HepG2 (cell line): ENCODE results near the gene OPN1LW. TPM values are rescaled to one million over a fixed set of nuclear protein-coding genes. Genes with fewer than 3 reads are reported as not detected.

Source experiments
- ATAC-seq: fragments of 200-7000 bp; cut with Tn5 transposase; 3 replicates; pipeline ENCODE4 v1.9.1; 2020; ENCODE audit warnings: mild to moderate bottlenecking, moderate library complexity
- BruUV-seq: library from RNA; stranded (reverse); fragments of 400-500 nt; replicated peaks from 2 replicates; lab custom pipeline; 2021; lab: Mats Ljungman, UMichigan
- CTCF ChIA-PET: fragments of 300-600 bp; formaldehyde crosslinking; extraction: SDS; loops from one replicate; lab custom pipeline; 2021; ENCODE audit warnings: low total read pairs, inconsistent platforms, low intra/inter-chr PET ratio; lab: Yijun Ruan, JAX
- POLR2A ChIA-PET: fragments of 350-600 bp; sonication (Branson Sonifier 250); formaldehyde crosslinking; loops from one replicate; lab custom pipeline; 2020; ENCODE audit warnings: antibody characterized with exemption, inconsistent platforms; lab: Yijun Ruan, JAX
- DNase-seq: peaks from one replicate; pipeline ENCODE4 v3.0.0-alpha.2; 2015; ENCODE audit warnings: low spot score
- FAIRE-seq: peaks from 3 replicates; lab custom pipeline; 2011; peaks lifted over from hg19 to GRCh38; lab: Jason Lieb, UNC
- H2AFZ ChIP-seq: one replicate; pipeline ENCODE4 v1.6.1; 2011; ENCODE audit warnings: low read length, inconsistent platforms
- H3K27ac ChIP-seq: fragments of 300-600 bp; 3 replicates; pipeline ENCODE4 v1.8.0; 2011; ENCODE audit warnings: mixed run types, mild to moderate bottlenecking, mixed read lengths, low read length, inconsistent platforms; ENCODE audit not compliant: insufficient read depth; ENCODE audit errors: extremely low read length
- H3K27me3 ChIP-seq, 2 experiments: fragments of 200-600 bp in 1 of 2; 2 replicates in 1 of 2; 3 replicates in 1 of 2; pipeline versions ENCODE4 v1.6.0 to v1.8.0; 2011; ENCODE audit warnings: low read length in 2 of 2, mild to moderate bottlenecking in 2 of 2, moderate library complexity in 2 of 2, inconsistent platforms in 1 of 2; ENCODE audit not compliant: insufficient read depth in 2 of 2, control insufficient read depth in 1 of 2
- H3K36me3 ChIP-seq, 2 experiments: fragments of 200-600 bp in 1 of 2; replicated peaks in 1 of 2; 2 replicates in 1 of 2; 3 replicates in 1 of 2; pipeline versions ENCODE4 v1.5.1 to v1.8.0; 2011; ENCODE audit warnings: low read length in 2 of 2, inconsistent platforms in 1 of 2; ENCODE audit not compliant: insufficient read depth in 2 of 2, control insufficient read depth in 1 of 2
- H3K4me1 ChIP-seq: 2 replicates; pipeline ENCODE4 v1.5.1; 2012; ENCODE audit warnings: low read length, inconsistent platforms; ENCODE audit not compliant: insufficient read depth
- H3K4me2 ChIP-seq: 2 replicates; pipeline ENCODE4 v1.6.0; 2011; ENCODE audit warnings: low read depth, low read length, inconsistent platforms
- H3K4me3 ChIP-seq, 3 experiments: fragments of 200-600 bp in 1 of 3; sonication (generic), shearing (Covaris generic) in 1 of 3; replicated peaks in 1 of 3; 2 replicates each; pipeline ENCODE4 v1.5.1; 2011 to 2016; ENCODE audit warnings: low read length in 3 of 3, inconsistent platforms in 2 of 3, low read depth in 2 of 3, mild to moderate bottlenecking in 2 of 3, control low read depth in 1 of 3, mixed read lengths in 1 of 3; ENCODE audit not compliant: insufficient read depth in 1 of 3
- H3K79me2 ChIP-seq: one replicate; pipeline ENCODE4 v1.6.1; 2011; ENCODE audit warnings: low read length, inconsistent platforms; ENCODE audit not compliant: insufficient read depth
- H3K9ac ChIP-seq: 2 replicates; pipeline ENCODE4 v1.6.0; 2011; ENCODE audit warnings: mild to moderate bottlenecking, low read depth, low read length, inconsistent platforms; ENCODE audit not compliant: insufficient read depth
- H3K9me3 ChIP-seq: 2 replicates; pipeline ENCODE4 v1.5.1; 2012; ENCODE audit warnings: mild to moderate bottlenecking, low read length
- H4K20me1 ChIP-seq: 2 replicates; pipeline ENCODE4 v1.6.0; 2011; ENCODE audit warnings: inconsistent platforms, mild to moderate bottlenecking, low read length, moderate library complexity; ENCODE audit not compliant: insufficient read depth
- ATF7 ChIP-seq, 2 experiments: fragments of 450-650 bp in 1 of 2; sonication (generic) in 1 of 2; formaldehyde crosslinking in 1 of 2; IDR thresholded peaks; 2 replicates each; pipeline versions ENCODE4 v1.4.0 to v1.6.1; 2016 to 2020; ENCODE audit warnings: antibody characterized with exemption in 1 of 2, mild to moderate bottlenecking in 1 of 2, missing genetic modification reagents in 1 of 2
- EP300 ChIP-seq, 3 experiments: sonication (generic) in 1 of 3; formaldehyde crosslinking in 1 of 3; IDR thresholded peaks; 2 replicates each; pipeline versions ENCODE4 v1.5.1 to v1.6.1; 2011 to 2020; ENCODE audit warnings: low read depth in 2 of 3, low read length in 2 of 3, borderline replicate concordance in 1 of 3, improper control_type of control experiment in 1 of 3, mild to moderate bottlenecking in 1 of 3, missing genetic modification reagents in 1 of 3, moderate library complexity in 1 of 3
- JUN ChIP-seq: sonication (generic); formaldehyde crosslinking; IDR thresholded peaks from 2 replicates; pipeline ENCODE4 v1.4.0; 2020; ENCODE audit warnings: mild to moderate bottlenecking, missing genetic modification reagents
- KAT7 ChIP-seq: IDR thresholded peaks from 2 replicates; pipeline ENCODE4 v1.6.1; 2018; ENCODE audit warnings: borderline replicate concordance, missing compliant biosample characterization
- KMT2B ChIP-seq: IDR thresholded peaks from 2 replicates; pipeline ENCODE4 v1.6.1; 2016; ENCODE audit warnings: missing genetic modification reagents, missing compliant biosample characterization
- MIER2 ChIP-seq: IDR thresholded peaks from 2 replicates; pipeline ENCODE4 v1.6.1; 2016; ENCODE audit warnings: missing biosample characterization, missing genetic modification reagents
- PLRG1 ChIP-seq: fragments of 450-650 bp; conservative IDR thresholded peaks from 2 replicates; pipeline ENCODE4 v1.6.1; 2016
- SIN3B ChIP-seq: fragments of 150-350 bp; IDR thresholded peaks from 2 replicates; pipeline ENCODE4 v1.6.1; 2014; ENCODE audit warnings: low read length
- SUZ12 ChIP-seq: fragments of 150-350 bp; IDR thresholded peaks from 2 replicates; pipeline ENCODE4 v1.6.1; 2014; ENCODE audit warnings: low read depth, low read length
- ZFP82 ChIP-seq: sonication (generic); formaldehyde crosslinking; IDR thresholded peaks from 2 replicates; pipeline ENCODE4 v1.5.1; 2020; ENCODE audit warnings: mild to moderate bottlenecking, missing genetic modification reagents, borderline replicate concordance
- ZNF776 ChIP-seq: sonication (generic); formaldehyde crosslinking; IDR thresholded peaks from 2 replicates; pipeline ENCODE4 v1.4.0; 2020; ENCODE audit warnings: mild to moderate bottlenecking, missing genetic modification reagents
- WGBS: methylation state at CpG from one replicate; pipeline ENCODE4 v1.1.6; 2017; ENCODE audit warnings: low lambda C conversion rate; 5-methylcytosine and 5-hydroxymethylcytosine counted together
- in situ Hi-C: cut with HindIII; loops from 2 replicates; pipeline ENCODE4 v1.10.0; 2017; ENCODE audit warnings: low pct_unique_long_range_greater_than_20kb; ENCODE audit not compliant: extremely low pct_ligation_motif_present
- intact Hi-C: fragments of 100-400 bp; cut with micrococcal nuclease; formaldehyde crosslinking; loops from one replicate; pipeline ENCODE4 v1.10.0; 2022; ENCODE audit not compliant: unreplicated experiment
- polyA plus RNA-seq, 8 experiments: library from polyadenylated mRNA; depleted of rRNA in 3 of 8; stranded (reverse) in 7 of 8; unstranded in 1 of 8; fragments of >200 nt; fragmentation: Illumina TruSeq in 4 of 8; extraction: Trizol in 4 of 8; gene quantifications; 2 replicates each; pipeline versions ENCODE4 v1.2.1 to v1.2.3, GENCODE V29; 2011 to 2016; ENCODE audit warnings: low read depth in 4 of 8, missing spikeins in 1 of 8, mixed read lengths in 1 of 8; ENCODE audit not compliant: insufficient read depth in 1 of 8
- total RNA-seq, 5 experiments: library from RNA; depleted of rRNA; stranded (reverse); fragments of >200 nt; fragmentation: Illumina TruSeq; extraction: Trizol; gene quantifications; 2 replicates each; pipeline ENCODE4 v1.2.3, GENCODE V29; 2016; ENCODE audit warnings: low read depth in 1 of 5
- TF ChIP-seq, protein P1 (sequence below): sonication (generic); formaldehyde crosslinking; IDR thresholded peaks from 2 replicates; pipeline ENCODE4 v1.4.0; 2020; ENCODE audit warnings: missing genetic modification reagents
- TF ChIP-seq, protein P2 (sequence below): sonication (generic); formaldehyde crosslinking; IDR thresholded peaks from 2 replicates; pipeline ENCODE4 v1.4.0; 2020; ENCODE audit warnings: missing genetic modification reagents
- TF ChIP-seq, protein P3 (sequence below): conservative IDR thresholded peaks from 2 replicates; pipeline ENCODE4 v1.6.1; 2018; ENCODE audit warnings: missing genetic modification reagents
- TF ChIP-seq, protein P4 (sequence below): sonication (generic); formaldehyde crosslinking; IDR thresholded peaks from 2 replicates; pipeline ENCODE4 v1.9.0; 2021; ENCODE audit warnings: missing genetic modification reagents, mild to moderate bottlenecking, borderline replicate concordance
- TF ChIP-seq, protein P5 (sequence below): sonication (generic); formaldehyde crosslinking; IDR thresholded peaks from 2 replicates; pipeline ENCODE4 v1.9.0; 2021; ENCODE audit warnings: missing genetic modification reagents, borderline replicate concordance

The OPN1LW gene
- total and polyA plus RNA-seq, 2 of the 13 experiments (the other 11 are each of a cell fraction or from before 2014, with no cell fraction given) = not detected

DNA sequence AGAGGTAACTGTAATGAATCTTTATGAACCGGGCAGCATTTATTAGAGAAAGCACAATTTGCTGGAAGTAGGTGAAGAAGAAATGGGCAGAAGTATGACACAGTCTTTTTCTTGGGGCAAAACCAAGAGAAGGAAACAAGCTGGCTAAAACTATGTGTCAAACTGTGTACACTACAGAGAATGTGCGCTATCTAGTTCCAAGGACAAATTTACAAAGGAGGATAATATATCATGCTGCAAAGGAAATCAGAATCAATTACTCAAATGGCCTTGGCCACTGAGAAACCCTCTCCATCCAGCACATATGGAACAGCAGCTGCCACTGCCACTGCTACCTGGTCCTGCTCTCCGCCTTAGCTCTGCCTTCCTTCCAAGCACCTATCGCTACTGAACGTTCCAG lies 29.4 kb upstream of the OPN1LW start (continued):
- TF ChIP-seq, protein P1, sequence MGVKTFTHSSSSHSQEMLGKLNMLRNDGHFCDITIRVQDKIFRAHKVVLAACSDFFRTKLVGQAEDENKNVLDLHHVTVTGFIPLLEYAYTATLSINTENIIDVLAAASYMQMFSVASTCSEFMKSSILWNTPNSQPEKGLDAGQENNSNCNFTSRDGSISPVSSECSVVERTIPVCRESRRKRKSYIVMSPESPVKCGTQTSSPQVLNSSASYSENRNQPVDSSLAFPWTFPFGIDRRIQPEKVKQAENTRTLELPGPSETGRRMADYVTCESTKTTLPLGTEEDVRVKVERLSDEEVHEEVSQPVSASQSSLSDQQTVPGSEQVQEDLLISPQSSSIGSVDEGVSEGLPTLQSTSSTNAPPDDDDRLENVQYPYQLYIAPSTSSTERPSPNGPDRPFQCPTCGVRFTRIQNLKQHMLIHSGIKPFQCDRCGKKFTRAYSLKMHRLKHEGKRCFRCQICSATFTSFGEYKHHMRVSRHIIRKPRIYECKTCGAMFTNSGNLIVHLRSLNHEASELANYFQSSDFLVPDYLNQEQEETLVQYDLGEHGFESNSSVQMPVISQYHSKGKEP = no peak
- TF ChIP-seq, protein P2, sequence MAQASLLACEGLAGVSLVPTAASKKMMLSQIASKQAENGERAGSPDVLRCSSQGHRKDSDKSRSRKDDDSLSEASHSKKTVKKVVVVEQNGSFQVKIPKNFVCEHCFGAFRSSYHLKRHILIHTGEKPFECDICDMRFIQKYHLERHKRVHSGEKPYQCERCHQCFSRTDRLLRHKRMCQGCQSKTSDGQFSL (CRISPR knock-in tag) = no peak
- TF ChIP-seq KAT7 = no peak
- TF ChIP-seq MIER2 (CRISPR knock-in tag) = no peak
- no peak for TF ChIP-seq ATF7 (IDR thresholded peaks at IDR 0.05)
- no peak for TF ChIP-seq ATF7 (CRISPR knock-in tag; IDR thresholded peaks at IDR 0.05)
- TF ChIP-seq, all 625 proteins: peak for 0

DNA sequence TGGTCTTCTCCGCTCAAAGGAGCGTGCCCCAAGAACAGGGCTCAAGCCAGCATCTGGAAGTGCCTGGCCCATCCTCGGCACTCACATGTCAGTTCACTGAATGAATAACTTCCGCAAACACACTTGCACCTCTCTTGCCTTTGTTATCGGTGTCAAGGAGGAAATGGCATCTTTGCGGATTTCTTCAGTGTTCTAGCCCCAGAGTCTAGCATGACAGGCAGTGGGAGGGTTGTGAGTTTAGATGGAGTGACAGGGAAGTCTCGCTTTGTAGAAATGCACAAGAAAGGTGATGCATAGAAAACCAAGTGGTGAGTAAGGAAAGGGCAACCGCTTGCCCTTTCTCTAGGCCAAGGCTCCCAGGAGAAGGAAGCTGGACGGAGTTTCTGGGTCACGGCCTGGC lies 29.0 kb upstream of the OPN1LW start:
- peaks cover 1 to 11% of the 10 kb centered on the region in 2 experiments; a peak in 3 of 5 replicates for H3K27me3 ChIP-seq
- no peak overlapping the region for H3K27ac ChIP-seq
- H2AFZ ChIP-seq = no peak overlapping the region
- FAIRE-seq (no peak), DNase-seq (no peak), ATAC-seq (no peak)
- H3K4me3 ChIP-seq = no peak overlapping the region
- 35% methylated on average over 4 of the region's 10 CpGs for WGBS
- H3K36me3 ChIP-seq = no peaks in the 10 kb centered on the region
- in situ Hi-C loops = no loop called here
- no TSS peak for BruUV-seq
- CTCF ChIA-PET = no interaction called here
- POLR2A ChIA-PET = no interaction called here
- H3K9me3 ChIP-seq = no peaks in the 10 kb centered on the region
- no peak overlapping the region for H3K9ac ChIP-seq
- intact Hi-C loops = no loop called here
- no peaks in the 10 kb centered on the region for H3K4me1 ChIP-seq
- H4K20me1 ChIP-seq = no peaks in the 10 kb centered on the region
- H3K79me2 ChIP-seq = no peaks in the 10 kb centered on the region
- no peak overlapping the region for H3K4me2 ChIP-seq
- no peak for TF ChIP-seq SUZ12
- TF ChIP-seq JUN (CRISPR knock-in tag) = no peak
- TF ChIP-seq KMT2B (CRISPR knock-in tag) = no peak
- no peak for TF ChIP-seq ZNF776
- no peak for TF ChIP-seq EP300 (IDR thresholded peaks at IDR 0.05; ENCODE audit: low read depth in 2 of 2, low read length in 2 of 2)
- TF ChIP-seq EP300 (CRISPR knock-in tag; IDR thresholded peaks at IDR 0.05; ENCODE audit: borderline replicate concordance) = no peak
- TF ChIP-seq SIN3B = no peak
- TF ChIP-seq, protein P3, sequence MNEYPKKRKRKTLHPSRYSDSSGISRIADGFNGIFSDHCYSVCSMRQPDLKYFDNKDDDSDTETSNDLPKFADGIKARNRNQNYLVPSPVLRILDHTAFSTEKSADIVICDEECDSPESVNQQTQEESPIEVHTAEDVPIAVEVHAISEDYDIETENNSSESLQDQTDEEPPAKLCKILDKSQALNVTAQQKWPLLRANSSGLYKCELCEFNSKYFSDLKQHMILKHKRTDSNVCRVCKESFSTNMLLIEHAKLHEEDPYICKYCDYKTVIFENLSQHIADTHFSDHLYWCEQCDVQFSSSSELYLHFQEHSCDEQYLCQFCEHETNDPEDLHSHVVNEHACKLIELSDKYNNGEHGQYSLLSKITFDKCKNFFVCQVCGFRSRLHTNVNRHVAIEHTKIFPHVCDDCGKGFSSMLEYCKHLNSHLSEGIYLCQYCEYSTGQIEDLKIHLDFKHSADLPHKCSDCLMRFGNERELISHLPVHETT (CRISPR knock-in tag) = no peak
- TF ChIP-seq, protein P4, sequence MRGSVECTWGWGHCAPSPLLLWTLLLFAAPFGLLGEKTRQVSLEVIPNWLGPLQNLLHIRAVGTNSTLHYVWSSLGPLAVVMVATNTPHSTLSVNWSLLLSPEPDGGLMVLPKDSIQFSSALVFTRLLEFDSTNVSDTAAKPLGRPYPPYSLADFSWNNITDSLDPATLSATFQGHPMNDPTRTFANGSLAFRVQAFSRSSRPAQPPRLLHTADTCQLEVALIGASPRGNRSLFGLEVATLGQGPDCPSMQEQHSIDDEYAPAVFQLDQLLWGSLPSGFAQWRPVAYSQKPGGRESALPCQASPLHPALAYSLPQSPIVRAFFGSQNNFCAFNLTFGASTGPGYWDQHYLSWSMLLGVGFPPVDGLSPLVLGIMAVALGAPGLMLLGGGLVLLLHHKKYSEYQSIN (CRISPR knock-in tag) = no peak
- TF ChIP-seq, protein P5, sequence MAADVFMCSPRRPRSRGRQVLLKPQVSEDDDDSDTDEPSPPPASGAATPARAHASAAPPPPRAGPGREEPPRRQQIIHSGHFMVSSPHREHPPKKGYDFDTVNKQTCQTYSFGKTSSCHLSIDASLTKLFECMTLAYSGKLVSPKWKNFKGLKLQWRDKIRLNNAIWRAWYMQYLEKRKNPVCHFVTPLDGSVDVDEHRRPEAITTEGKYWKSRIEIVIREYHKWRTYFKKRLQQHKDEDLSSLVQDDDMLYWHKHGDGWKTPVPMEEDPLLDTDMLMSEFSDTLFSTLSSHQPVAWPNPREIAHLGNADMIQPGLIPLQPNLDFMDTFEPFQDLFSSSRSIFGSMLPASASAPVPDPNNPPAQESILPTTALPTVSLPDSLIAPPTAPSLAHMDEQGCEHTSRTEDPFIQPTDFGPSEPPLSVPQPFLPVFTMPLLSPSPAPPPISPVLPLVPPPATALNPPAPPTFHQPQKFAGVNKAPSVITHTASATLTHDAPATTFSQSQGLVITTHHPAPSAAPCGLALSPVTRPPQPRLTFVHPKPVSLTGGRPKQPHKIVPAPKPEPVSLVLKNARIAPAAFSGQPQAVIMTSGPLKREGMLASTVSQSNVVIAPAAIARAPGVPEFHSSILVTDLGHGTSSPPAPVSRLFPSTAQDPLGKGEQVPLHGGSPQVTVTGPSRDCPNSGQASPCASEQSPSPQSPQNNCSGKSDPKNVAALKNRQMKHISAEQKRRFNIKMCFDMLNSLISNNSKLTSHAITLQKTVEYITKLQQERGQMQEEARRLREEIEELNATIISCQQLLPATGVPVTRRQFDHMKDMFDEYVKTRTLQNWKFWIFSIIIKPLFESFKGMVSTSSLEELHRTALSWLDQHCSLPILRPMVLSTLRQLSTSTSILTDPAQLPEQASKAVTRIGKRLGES (CRISPR knock-in tag) = no peak
- TF ChIP-seq PLRG1 = no peak
- no peak for TF ChIP-seq ZFP82 (CRISPR knock-in tag)
